B cell (primary cell): Measurements from ENCODE around the gene RAB3D. TPM values are rescaled to one million over a fixed set of nuclear protein-coding genes. Genes with fewer than 3 reads are reported as not detected.
"Not testable (repeated sequence)": the region's sequence is repeated elsewhere in the genome, so short reads cannot be mapped to it uniquely, and the experiment has no call there.

Experiments used
- ATAC-seq: fragments of 200-7000 bp; cut with Tn5 transposase; one replicate; pipeline ENCODE4 v1.10.0; 2021; ENCODE audit warnings: low read depth, mild to moderate bottlenecking, moderate number of reproducible peaks, moderate library complexity
- CTCF ChIA-PET: fragments of 350-600 bp; sonication (Branson Sonifier 250); formaldehyde crosslinking; loops from one replicate; lab custom pipeline; 2021; ENCODE audit warnings: antibody characterized with exemption, inconsistent platforms; lab: Charles Lee
- POLR2A ChIA-PET: fragments of 350-600 bp; sonication (Branson Sonifier 250); formaldehyde crosslinking; loops from one replicate; lab custom pipeline; 2021; ENCODE audit warnings: antibody characterized with exemption; lab: Charles Lee
- DNase-seq: peaks from one replicate; pipeline ENCODE4 v3.0.0; 2013
- H2AFZ ChIP-seq: 2 replicates; pipeline ENCODE4 v1.6.1; 2012; ENCODE audit warnings: mild to moderate bottlenecking, low read depth, low read length; ENCODE audit not compliant: insufficient read depth, poor library complexity, severe bottlenecking
- H3K27ac ChIP-seq, 2 donors: 1 replicate in 1 of 2; 2 replicates in 1 of 2; pipeline ENCODE4 v1.5.1; 2012 to 2013; ENCODE audit warnings: low read length in 2 of 2, mild to moderate bottlenecking in 2 of 2, moderate library complexity in 1 of 2
- H3K27me3 ChIP-seq, 4 experiments: fragments of 200-600 bp in 1 of 4; sonication (generic) in 1 of 4; replicated peaks in 1 of 4; 1 replicate in 2 of 4; 2 replicates in 2 of 4; pipeline versions ENCODE4 v1.6.1 to v1.7.0; 2013 to 2016; ENCODE audit warnings: low read length in 3 of 4, mild to moderate bottlenecking in 2 of 4, mixed read lengths in 1 of 4, moderate library complexity in 1 of 4; ENCODE audit not compliant: insufficient read depth in 4 of 4, control insufficient read depth in 3 of 4; ENCODE audit errors: control extremely low read depth in 1 of 4
- H3K36me3 ChIP-seq, 2 experiments: replicated peaks in 1 of 2; 1 replicate in 1 of 2; 2 replicates in 1 of 2; pipeline versions ENCODE4 v1.6.1 to v1.7.1; 2013; ENCODE audit warnings: low read length in 1 of 2; ENCODE audit not compliant: insufficient read depth in 2 of 2, control insufficient read depth in 1 of 2; ENCODE audit errors: control extremely low read depth in 1 of 2, extremely low read depth in 1 of 2
- H3K4me1 ChIP-seq, 2 donors: fragments of 200-600 bp in 1 of 2; sonication (generic) in 1 of 2; 1 replicate in 1 of 2; 2 replicates in 1 of 2; pipeline versions ENCODE4 v1.5.1 to v1.6.1; 2013 to 2017; ENCODE audit warnings: low read length in 2 of 2; ENCODE audit not compliant: control insufficient read depth in 2 of 2, insufficient read depth in 2 of 2
- H3K4me2 ChIP-seq: replicated peaks from 2 replicates; pipeline ENCODE3; 2012; ENCODE audit warnings: mild to moderate bottlenecking, low read depth, low read length; ENCODE audit not compliant: poor library complexity, severe bottlenecking
- H3K4me3 ChIP-seq, 5 experiments: fragments of 200-600 bp in 1 of 5; sonication (generic) in 1 of 5; 1 replicate in 3 of 5; 2 replicates in 2 of 5; pipeline versions ENCODE4 v1.5.1 to v1.7.0; 2011 to 2016; ENCODE audit warnings: low read length in 4 of 5, mild to moderate bottlenecking in 4 of 5, low read depth in 2 of 5, control low read depth in 1 of 5, moderate library complexity in 1 of 5; ENCODE audit not compliant: insufficient read depth in 1 of 5; ENCODE audit errors: control extremely low read depth in 1 of 5, extremely low read depth in 1 of 5
- H3K79me2 ChIP-seq: fragments of 200-600 bp; sonication (generic); one replicate; pipeline ENCODE4 v1.6.0; 2016; ENCODE audit warnings: low read length; ENCODE audit not compliant: control insufficient read depth, insufficient read depth
- H3K9ac ChIP-seq: fragments of 200-600 bp; sonication (generic); 2 replicates; pipeline ENCODE4 v1.6.1; 2017; ENCODE audit warnings: mild to moderate bottlenecking, low read length, moderate library complexity
- H3K9me3 ChIP-seq, 3 donors: one replicate each; pipeline versions ENCODE4 v1.6.1 to v1.7.1; 2013; ENCODE audit warnings: low read length in 2 of 3; ENCODE audit not compliant: control insufficient read depth in 2 of 3, insufficient read depth in 1 of 3; ENCODE audit errors: control extremely low read depth in 1 of 3
- H4K20me1 ChIP-seq: 2 replicates; pipeline ENCODE4 v1.6.0; 2012; ENCODE audit warnings: mild to moderate bottlenecking, low read length; ENCODE audit not compliant: insufficient read depth, control insufficient read depth, poor library complexity, severe bottlenecking
- H3K27ac Mint-ChIP-seq: one replicate; pipeline ENCODE4 v1.8.0; 2021; ENCODE audit warnings: mixed read lengths
- H3K27me3 Mint-ChIP-seq: one replicate; pipeline ENCODE4 v1.8.0; 2021; ENCODE audit warnings: mixed read lengths
- H3K4me1 Mint-ChIP-seq: one replicate; pipeline ENCODE4 v1.8.0; 2021; ENCODE audit warnings: mixed read lengths
- H3K4me3 Mint-ChIP-seq: one replicate; pipeline ENCODE4 v1.8.0; 2021; ENCODE audit warnings: mixed read lengths
- H3K9me3 Mint-ChIP-seq: one replicate; pipeline ENCODE4 v1.8.0; 2022; ENCODE audit warnings: mixed read lengths; ENCODE audit not compliant: insufficient read depth
- EZH2 ChIP-seq: IDR thresholded peaks from 2 replicates; pipeline ENCODE4 v1.6.1; 2012; ENCODE audit warnings: borderline replicate concordance, low read depth, mild to moderate bottlenecking, moderate library complexity, low read length; ENCODE audit not compliant: insufficient read depth, poor library complexity, severe bottlenecking
- WGBS: methylation state at CpG from one replicate; pipeline ENCODE4 v1.1.5; 2013; ENCODE audit warnings: missing lambda C conversion rate; ENCODE audit not compliant: insufficient coverage; 5-methylcytosine and 5-hydroxymethylcytosine counted together
- intact Hi-C: fragments of 100-400 bp; cut with micrococcal nuclease; formaldehyde crosslinking; loops from one replicate; pipeline ENCODE4 v1.10.0; 2022
- polyA plus RNA-seq: library from polyadenylated mRNA; depleted of rRNA; stranded (reverse); fragments of >200 nt; gene quantifications from 2 replicates; pipeline ENCODE4 v1.2.3, GENCODE V29; 2012
- total RNA-seq, 2 donors: library from RNA; stranded (reverse); fragments of 120-200 nt in 1 of 2; gene quantifications; 1 replicate in 1 of 2; 2 replicates in 1 of 2; pipeline versions ENCODE4 v1.2.3 to v1.2.4, GENCODE V29; 2013 to 2022
- TF ChIP-seq, protein P1 (sequence below): fragments of 200-600 bp; IDR thresholded peaks from one replicate; pipeline ENCODE4 v1.8.0; 2022; ENCODE audit warnings: antibody characterized with exemption, mild to moderate bottlenecking

The RAB3D gene
- total and polyA plus RNA-seq, 2 donors (not counting 1 experiment from before 2014, with no cell fraction given), result 5.3 to 8.9 TPM

DNA sequence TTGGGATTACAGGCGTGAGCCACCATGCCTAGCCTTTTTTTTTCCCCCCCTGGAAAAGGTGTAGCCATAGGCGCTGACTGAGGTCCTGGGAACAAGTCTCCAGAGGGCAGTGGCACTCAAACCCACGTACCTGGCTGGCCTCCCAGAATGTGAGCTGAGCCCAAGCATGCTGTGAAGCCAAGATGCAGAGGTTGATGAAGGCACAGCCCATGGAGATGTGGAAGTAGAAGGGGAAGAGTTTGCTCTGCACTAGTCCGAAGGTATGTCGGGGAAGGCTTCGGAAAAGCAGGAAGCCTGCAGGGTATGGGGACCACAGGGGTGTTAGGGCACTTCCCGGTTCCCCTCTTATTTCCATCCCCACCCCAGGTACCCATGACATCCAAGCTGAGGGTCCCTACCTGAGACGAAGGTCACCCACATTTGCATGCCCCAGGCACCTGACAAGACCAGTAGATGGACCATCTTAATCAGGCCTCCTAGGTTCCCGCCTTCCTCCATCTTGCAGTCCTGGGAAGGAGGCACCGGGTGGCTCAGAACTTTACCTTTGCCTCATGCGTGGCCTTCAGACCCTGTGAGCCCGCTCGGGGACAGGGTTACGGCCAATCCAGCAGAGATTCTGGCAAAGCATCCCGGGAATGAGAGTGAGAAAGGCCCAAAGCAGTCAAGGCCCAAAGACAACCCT is 5.8 kb upstream of the RAB3D start:
- Histone ChIP-seq H3K9me3 (peaks cover 0 to 13% (median 3%) of the 10 kb centered on the region in 3 donors), H3K36me3 (peaks cover 2% of the 10 kb centered on the region in 2 experiments), H3K4me1 (peaks cover 11 to 20% of the 10 kb centered on the region in 2 donors), H4K20me1 (no peaks in the 10 kb centered on the region), H3K4me2 (peak overlapping the region; percentile 82), H3K27ac (no peak overlapping the region), H3K4me3 (peak overlapping the region; percentile 58 to 97 (median 94)), H3K9ac (peak overlapping the region; percentile 96), H3K27me3 (no peaks in the 10 kb centered on the region), H2AFZ (peak overlapping the region; percentile 86), H3K79me2 (peaks cover 4% of the 10 kb centered on the region)
- Mint-ChIP-seq H3K27ac (peak overlapping the region; percentile 96), H3K4me3 (peak overlapping the region; percentile 99), H3K27me3 (no peaks in the 10 kb centered on the region), H3K4me1 (peaks cover 28% of the 10 kb centered on the region), H3K9me3 (peaks cover 4% of the 10 kb centered on the region)
- 55% methylated on average over 12 of the region's 15 CpGs for WGBS
- ATAC-seq (no peak), DNase-seq (no peak)
- CTCF ChIA-PET, result interaction anchor here (0.5 to 2.4 kb wide), 3 partner anchors 23 to 744 kb away, joined by 3 to 6 read pairs (median 4); no protein-coding TSS in a partner anchor
- POLR2A ChIA-PET, result interaction anchor here (1.0 to 3.0 kb wide), 3 partner anchors 29 to 36 kb away, joined by 3 to 23 read pairs (median 4); partner anchors contain the start of gene SWSAP1
- no peak for TF ChIP-seq EZH2
- TF ChIP-seq, protein P1, sequence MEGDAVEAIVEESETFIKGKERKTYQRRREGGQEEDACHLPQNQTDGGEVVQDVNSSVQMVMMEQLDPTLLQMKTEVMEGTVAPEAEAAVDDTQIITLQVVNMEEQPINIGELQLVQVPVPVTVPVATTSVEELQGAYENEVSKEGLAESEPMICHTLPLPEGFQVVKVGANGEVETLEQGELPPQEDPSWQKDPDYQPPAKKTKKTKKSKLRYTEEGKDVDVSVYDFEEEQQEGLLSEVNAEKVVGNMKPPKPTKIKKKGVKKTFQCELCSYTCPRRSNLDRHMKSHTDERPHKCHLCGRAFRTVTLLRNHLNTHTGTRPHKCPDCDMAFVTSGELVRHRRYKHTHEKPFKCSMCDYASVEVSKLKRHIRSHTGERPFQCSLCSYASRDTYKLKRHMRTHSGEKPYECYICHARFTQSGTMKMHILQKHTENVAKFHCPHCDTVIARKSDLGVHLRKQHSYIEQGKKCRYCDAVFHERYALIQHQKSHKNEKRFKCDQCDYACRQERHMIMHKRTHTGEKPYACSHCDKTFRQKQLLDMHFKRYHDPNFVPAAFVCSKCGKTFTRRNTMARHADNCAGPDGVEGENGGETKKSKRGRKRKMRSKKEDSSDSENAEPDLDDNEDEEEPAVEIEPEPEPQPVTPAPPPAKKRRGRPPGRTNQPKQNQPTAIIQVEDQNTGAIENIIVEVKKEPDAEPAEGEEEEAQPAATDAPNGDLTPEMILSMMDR, result no peak
- intact Hi-C loops, result no loop called here

DNA sequence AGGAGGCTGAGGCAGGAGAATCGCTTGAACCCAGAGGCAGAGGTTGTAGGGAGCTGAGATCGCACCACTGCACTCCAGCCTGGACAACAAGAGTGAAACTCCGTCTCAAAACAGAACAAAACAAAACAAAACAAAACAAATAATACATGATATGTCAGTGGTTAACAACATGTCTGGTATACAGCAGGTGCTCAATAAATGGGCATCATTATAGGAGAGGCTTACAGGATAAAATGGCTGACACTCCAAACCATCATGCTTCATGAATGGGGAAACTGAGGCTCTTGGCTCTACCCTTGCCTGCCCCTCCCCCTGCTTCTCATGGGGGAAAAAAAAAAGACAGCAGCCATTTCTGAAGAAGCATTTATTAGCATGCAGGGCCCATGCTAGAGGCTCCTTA is 3.0 kb upstream of the RAB3D start:
- POLR2A ChIA-PET, result interaction anchor here (0.7 kb wide), 1 partner anchor 39 kb away, joined by 3 read pairs; no protein-coding TSS in a partner anchor
- intact Hi-C loops, result no loop called here
- Mint-ChIP-seq H3K27ac (no peak overlapping the region), H3K9me3 (no peaks in the 10 kb centered on the region), H3K27me3 (no peaks in the 10 kb centered on the region), H3K4me3 (no peak overlapping the region), H3K4me1 (peaks cover 44% of the 10 kb centered on the region)
- ATAC-seq, result no peak
- H3K36me3 ChIP-seq, result peaks cover 2 to 4% of the 10 kb centered on the region in 2 experiments
- H2AFZ ChIP-seq, result no peak overlapping the region
- H3K4me3 ChIP-seq, result no peak overlapping the region
- no peak for TF ChIP-seq EZH2
- TF ChIP-seq, protein P1, result no peak
- no peak overlapping the region for H3K27ac ChIP-seq
- WGBS, result 100% methylated on average over 1 of the region's 3 CpGs
- no peaks in the 10 kb centered on the region for H3K27me3 ChIP-seq
- H3K4me2 ChIP-seq, result no peak overlapping the region
- peaks cover 4% of the 10 kb centered on the region for H3K79me2 ChIP-seq
- peaks cover 21 to 36% of the 10 kb centered on the region in 2 donors for H3K4me1 ChIP-seq
- CTCF ChIA-PET, result no interaction called here
- no peak overlapping the region for H3K9ac ChIP-seq
- H4K20me1 ChIP-seq, result no peaks in the 10 kb centered on the region
- no peaks in the 10 kb centered on the region for H3K9me3 ChIP-seq
- DNase-seq, result peak; percentile 4

- H3K4me3 ChIP-seq, result peak overlapping the region; percentile 55 to 65 (median 58)
- H3K9me3 Mint-ChIP-seq, DNase-seq, H3K27me3 ChIP-seq, H3K36me3 ChIP-seq, H3K79me2 ChIP-seq, ATAC-seq, H3K27ac Mint-ChIP-seq, H3K27ac ChIP-seq, H3K9me3 ChIP-seq, H4K20me1 ChIP-seq, intact Hi-C loops, H3K27me3 Mint-ChIP-seq: not testable (repeated sequence)
- Mint-ChIP-seq H3K4me1 (peaks cover 27% of the 10 kb centered on the region), H3K4me3 (peak overlapping the region; percentile 81)
- H3K4me1 ChIP-seq, result peaks cover 11 to 20% of the 10 kb centered on the region in 2 donors
- CTCF ChIA-PET, result interaction anchor here (0.8 to 2.0 kb wide), 2 partner anchors 41 to 46 kb away, joined by 5 to 10 read pairs; no protein-coding TSS in a partner anchor
- peak overlapping the region; percentile 95 for H3K4me2 ChIP-seq
- POLR2A ChIA-PET, result interaction anchor here (0.6 to 2.2 kb wide), 3 partner anchors 34 to 60 kb away, joined by 3 to 8 read pairs (median 4); partner anchors contain the start of gene SWSAP1
- H3K9ac ChIP-seq, result peak overlapping the region; percentile 67
- WGBS, result 100% methylated on average over 1 of the region's 8 CpGs
- H2AFZ ChIP-seq, result peak overlapping the region; percentile 85
These were observed 626 bp upstream of the RAB3D start for GRCh38 chr19:11340099-11340467.
